CD4-positive, alpha-beta memory T cell (primary cell): Measurements from ENCODE around the gene TBX6. TPM values are rescaled to one million over a fixed set of nuclear protein-coding genes. Genes with fewer than 3 reads are reported as not detected.

ENCODE experiments used
- CTCF ChIA-PET: fragments of 350-600 bp; sonication (Branson Sonifier 250); formaldehyde crosslinking; loops from one replicate; lab custom pipeline; 2021; ENCODE audit warnings: inconsistent platforms; ENCODE audit not compliant: partially characterized antibody; lab: Charles Lee
- POLR2A ChIA-PET: fragments of 350-600 bp; sonication (Branson Sonifier 250); formaldehyde crosslinking; loops from one replicate; lab custom pipeline; 2021; ENCODE audit not compliant: partially characterized antibody; lab: Charles Lee
- DNase-seq, 5 donors: peaks; one replicate each; pipeline versions ENCODE4 v3.0.0 to v3.0.0-alpha.2; 2020 to 2022; ENCODE audit warnings: mixed read lengths in 1 of 5
- H3K27ac ChIP-seq: one replicate; pipeline ENCODE4 v1.7.0; 2013; ENCODE audit warnings: low read depth, low read length
- H3K27me3 ChIP-seq: 2 replicates; pipeline ENCODE4 v1.7.0; 2013; ENCODE audit warnings: mild to moderate bottlenecking, low read length, moderate library complexity; ENCODE audit not compliant: insufficient read depth
- H3K36me3 ChIP-seq: 2 replicates; pipeline ENCODE4 v1.7.0; 2013; ENCODE audit warnings: mild to moderate bottlenecking, low read length, moderate library complexity; ENCODE audit not compliant: insufficient read depth
- H3K4me1 ChIP-seq: 2 replicates; pipeline ENCODE4 v1.7.0; 2013; ENCODE audit warnings: mild to moderate bottlenecking, low read length, moderate library complexity; ENCODE audit not compliant: insufficient read depth
- H3K4me3 ChIP-seq, 2 donors: one replicate each; pipeline ENCODE4 v1.7.0; 2013; ENCODE audit warnings: low read length in 2 of 2, mild to moderate bottlenecking in 1 of 2
- H3K9me3 ChIP-seq, 2 donors: one replicate each; pipeline ENCODE4 v1.7.0; 2013; ENCODE audit warnings: low read length in 2 of 2, control low read depth in 1 of 2; ENCODE audit not compliant: control insufficient read depth in 1 of 2
- H3K27ac Mint-ChIP-seq, 7 donors: one replicate each; pipeline ENCODE4 v1.8.0; 2020 to 2021; ENCODE audit warnings: mixed read lengths in 7 of 7, mild to moderate bottlenecking in 6 of 7, inconsistent platforms in 3 of 7, moderate library complexity in 3 of 7
- H3K27me3 Mint-ChIP-seq, 2 donors: one replicate each; pipeline ENCODE4 v1.8.0; 2020 to 2021; ENCODE audit warnings: mixed read lengths in 2 of 2
- H3K36me3 Mint-ChIP-seq, 2 donors: one replicate each; pipeline ENCODE4 v1.8.0; 2020 to 2021; ENCODE audit warnings: mixed read lengths in 2 of 2, inconsistent platforms in 1 of 2, mild to moderate bottlenecking in 1 of 2
- H3K4me1 Mint-ChIP-seq, 4 donors: one replicate each; pipeline ENCODE4 v1.8.0; 2020 to 2021; ENCODE audit warnings: mixed read lengths in 4 of 4, mild to moderate bottlenecking in 1 of 4
- H3K4me3 Mint-ChIP-seq, 8 donors: one replicate each; pipeline ENCODE4 v1.8.0; 2020 to 2021; ENCODE audit warnings: mixed read lengths in 8 of 8, mild to moderate bottlenecking in 7 of 8, moderate library complexity in 6 of 8, inconsistent platforms in 3 of 8
- H3K9me3 Mint-ChIP-seq, 8 donors: one replicate each; pipeline ENCODE4 v1.8.0; 2020 to 2021; ENCODE audit warnings: mixed read lengths in 8 of 8, mild to moderate bottlenecking in 5 of 8, inconsistent platforms in 3 of 8, moderate library complexity in 1 of 8
- intact Hi-C: fragments of 100-400 bp; cut with micrococcal nuclease; formaldehyde crosslinking; loops from one replicate; pipeline ENCODE4 v1.15.1; 2023
- polyA plus RNA-seq, 2 donors: library from polyadenylated mRNA; unstranded; fragments of 300-500 nt; fragmentation: Illumina TruSeq; gene quantifications; one replicate each; pipeline ENCODE4 v1.2.3, GENCODE V29; 2021
- total RNA-seq, 2 experiments: library from RNA; stranded (reverse); gene quantifications; one replicate each; pipeline ENCODE4 v1.2.3, GENCODE V29; 2021

The TBX6 gene
- total and polyA plus RNA-seq, 4 experiments from 2014 or later = 0.36 to 1.4 (median 1.3) TPM; not detected in 1

DNA sequence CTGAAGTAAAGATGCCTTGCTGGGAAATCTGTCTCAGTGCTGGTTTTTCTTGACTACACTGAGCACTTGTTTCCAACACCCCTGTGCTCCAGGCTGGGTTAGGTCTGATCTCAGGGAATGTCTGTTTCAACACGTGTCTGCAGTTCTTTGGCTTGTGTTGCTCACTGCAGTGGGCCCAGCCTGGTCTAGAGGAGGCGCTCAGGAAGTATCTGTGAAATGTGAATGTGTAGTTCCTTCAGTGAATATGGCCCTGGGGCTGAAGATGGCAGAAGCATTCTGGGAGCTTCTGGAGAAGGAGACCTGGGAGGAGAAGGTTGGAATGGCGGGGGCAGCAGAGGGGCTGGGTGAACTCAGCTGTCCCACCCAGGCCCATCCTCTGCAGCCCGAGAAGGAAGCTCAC lies 12.4 kb upstream of the TBX6 start:
- peaks cover 0 to 1% (median 0%) of the 10 kb centered on the region in 4 donors for H3K4me1 Mint-ChIP-seq
- H3K4me3 Mint-ChIP-seq = no peak overlapping the region
- ChIA-PET POLR2A (interaction anchor here (1.2 to 4.2 kb wide), 2 partner anchors 12 to 39 kb away, joined by 3 to 23 read pairs; partner anchors contain the start of genes ALDOA and TBX6), CTCF (interaction anchor here (0.6 to 3.0 kb wide), 3 partner anchors 12 to 15 kb away, joined by 3 to 20 read pairs (median 4); partner anchors contain the start of gene TBX6)
- no peaks in the 10 kb centered on the region for H3K9me3 ChIP-seq
- no peaks in the 10 kb centered on the region for H3K4me1 ChIP-seq
- H3K27me3 ChIP-seq = no peaks in the 10 kb centered on the region
- no peak overlapping the region for H3K4me3 ChIP-seq
- peaks cover 0 to 4% (median 1%) of the 10 kb centered on the region in 8 donors for H3K9me3 Mint-ChIP-seq
- DNase-seq = no peak
- H3K27ac Mint-ChIP-seq = peak overlapping the region in 4 of 7 donors; percentile 10 to 63 (median 40)
- no peaks in the 10 kb centered on the region for H3K27me3 Mint-ChIP-seq
- no peak overlapping the region for H3K27ac ChIP-seq
- intact Hi-C loops = no loop called here
- peaks cover 5% of the 10 kb centered on the region for H3K36me3 ChIP-seq
- peaks cover 17 to 28% of the 10 kb centered on the region in 2 donors for H3K36me3 Mint-ChIP-seq

GRCh38 chr16:30096862-30097563 lies 5.3 kb upstream of the TBX6 start:
- peaks cover 39% of the 10 kb centered on the region for H3K4me1 ChIP-seq
- H3K4me3 ChIP-seq = peak overlapping the region in 1 of 2 donors; percentile 59
- H3K9me3 Mint-ChIP-seq = peaks cover 0 to 31% (median 25%) of the 10 kb centered on the region in 8 donors
- no peaks in the 10 kb centered on the region for H3K27me3 ChIP-seq
- intact Hi-C loops = loop anchor here (1.0 to 2.0 kb wide), 2 partner anchors 26 to 32 kb away; partner anchors contain the start of genes ALDOA and MAPK3
- H3K4me1 Mint-ChIP-seq = peaks cover 20 to 40% (median 30%) of the 10 kb centered on the region in 4 donors
- peak overlapping the region; percentile 90 to 97 (median 93) for H3K27ac Mint-ChIP-seq
- H3K27ac ChIP-seq = peak overlapping the region; percentile 63
- peak in 3 of 5 donors; percentile 31 to 40 (median 35) for DNase-seq
- peaks cover 13% of the 10 kb centered on the region for H3K36me3 ChIP-seq
- peaks cover 35 to 43% of the 10 kb centered on the region in 2 donors for H3K36me3 Mint-ChIP-seq
- peaks cover 16 to 20% of the 10 kb centered on the region in 2 donors for H3K9me3 ChIP-seq
- H3K27me3 Mint-ChIP-seq = no peaks in the 10 kb centered on the region
- ChIA-PET CTCF (no interaction called here), POLR2A (interaction anchor here (1.0 to 13.6 kb wide), 8 partner anchors 17 to 333 kb away, joined by 3 to 404 read pairs (median 6); partner anchors contain the start of genes ALDOA, CORO1A, DCTPP1 and GDPD3)
- peak overlapping the region; percentile 57 to 89 (median 79) for H3K4me3 Mint-ChIP-seq

DNA sequence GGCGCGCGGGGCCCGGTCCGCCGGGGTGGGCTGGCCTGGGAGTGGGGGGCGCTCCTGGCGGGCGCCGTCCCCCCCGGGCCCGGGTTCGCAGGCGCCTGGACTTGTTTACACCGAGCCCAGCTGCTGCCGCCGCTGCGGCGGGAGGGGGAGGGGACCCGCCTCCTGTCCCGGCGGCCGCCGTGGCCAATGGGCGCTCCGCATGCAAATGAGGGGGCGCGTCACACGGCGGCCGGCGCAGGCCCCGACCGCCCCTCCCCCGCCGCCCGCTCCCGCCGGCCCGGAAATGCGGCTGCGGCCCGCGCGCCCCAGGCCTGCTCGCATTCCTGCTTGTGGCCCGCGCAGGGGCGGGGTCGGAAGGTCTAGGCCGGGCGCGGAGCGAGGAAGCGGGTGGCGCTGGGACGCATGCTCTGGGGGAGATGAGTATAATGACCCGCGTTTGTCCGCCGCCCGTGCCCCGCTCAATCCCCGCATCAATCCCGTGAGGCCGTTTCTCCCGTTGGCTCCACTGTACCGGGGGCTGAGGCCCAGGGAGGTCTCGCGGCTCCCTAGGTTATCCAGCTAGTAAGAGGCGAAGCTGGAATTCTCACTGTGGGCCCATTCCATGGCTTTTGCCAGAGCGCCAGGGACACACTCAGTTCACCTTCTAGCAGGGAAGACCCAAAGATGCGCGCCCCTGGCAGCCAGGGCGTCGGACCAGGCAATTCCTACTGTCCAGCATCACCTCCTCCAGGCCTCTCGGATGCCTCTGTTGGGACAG lies 4.6 kb upstream of the TBX6 start, which contains the start of gene YPEL3:
Gene YPEL3 (minus strand): TSS at position 109 of the 757 bp plus-strand sequence. CDS start 731 bp downstream, outside the sequence.
- Mint-ChIP-seq H3K27ac (peak within 1 kb of the TSS; percentile 90 to 97 (median 93)), H3K4me3 (peak within 1 kb of the TSS; percentile 87 to 90 (median 89)), H3K4me1 (peaks cover 22 to 46% (median 34%) of the 10 kb centered on the region in 4 donors), H3K27me3 (no peaks in the 10 kb centered on the region), H3K9me3 (peaks cover 0 to 31% (median 25%) of the 10 kb centered on the region in 8 donors), H3K36me3 (peaks cover 35 to 44% of the 10 kb centered on the region in 2 donors)
- no peaks in the 10 kb centered on the region for H3K27me3 ChIP-seq
- ChIA-PET CTCF (no interaction called here), POLR2A (interaction anchor here (1.0 to 13.6 kb wide), 10 partner anchors 17 to 334 kb away, joined by 3 to 404 read pairs (median 4); partner anchors contain the start of genes ALDOA, CORO1A, DCTPP1 and GDPD3)
- H3K4me1 ChIP-seq = peaks cover 45% of the 10 kb centered on the region
- H3K9me3 ChIP-seq = peaks cover 16 to 20% of the 10 kb centered on the region in 2 donors
- peak; percentile 87 to 90 (median 89) for DNase-seq
- H3K36me3 ChIP-seq = peaks cover 13% of the 10 kb centered on the region
- intact Hi-C loops = loop anchor here (1.0 to 2.0 kb wide), 2 partner anchors 27 to 31 kb away; partner anchors contain the start of genes ALDOA and MAPK3
- peak within 1 kb of the TSS; percentile 63 for H3K27ac ChIP-seq
- peak within 1 kb of the TSS; percentile 91 to 93 for H3K4me3 ChIP-seq

- Mint-ChIP-seq H3K27ac (peak overlapping the region; percentile 83 to 96 (median 92)), H3K27me3 (no peaks in the 10 kb centered on the region), H3K4me1 (peaks cover 22 to 47% (median 35%) of the 10 kb centered on the region in 4 donors), H3K9me3 (peaks cover 0 to 31% (median 25%) of the 10 kb centered on the region in 8 donors), H3K4me3 (peak overlapping the region; percentile 87 to 90 (median 89)), H3K36me3 (peaks cover 35 to 44% of the 10 kb centered on the region in 2 donors)
- CTCF ChIA-PET = interaction anchor here (5.4 kb wide), 1 partner anchor 90 kb away, joined by 59 read pairs; the partner anchor contains the start of gene CORO1A
- intact Hi-C loops = loop anchor here (1.0 to 2.0 kb wide), 2 partner anchors 27 to 30 kb away; partner anchors contain the start of genes ALDOA and MAPK3
- H3K27me3 ChIP-seq = no peaks in the 10 kb centered on the region
- H3K4me3 ChIP-seq = peak overlapping the region; percentile 91 to 93
- H3K9me3 ChIP-seq = peaks cover 16 to 20% of the 10 kb centered on the region in 2 donors
- peak overlapping the region; percentile 62 for H3K27ac ChIP-seq
- peaks cover 54% of the 10 kb centered on the region for H3K4me1 ChIP-seq
- POLR2A ChIA-PET = interaction anchor here (0.9 to 13.6 kb wide), 12 partner anchors 18 to 563 kb away, joined by 3 to 404 read pairs (median 4); partner anchors contain the start of genes ALDOA, CORO1A, DCTPP1 and FBRS
- H3K36me3 ChIP-seq = peaks cover 13% of the 10 kb centered on the region
- no peak for DNase-seq
These were observed 3.7 kb upstream of the TBX6 start for GRCh38 chr16:30095166-30096078.

GRCh38 chr16:30094541-30095165 lies 2.9 kb upstream of the TBX6 start:
- H3K4me3 Mint-ChIP-seq = peak overlapping the region; percentile 87 to 90 (median 89)
- POLR2A ChIA-PET = interaction anchor here (0.9 to 13.6 kb wide), 9 partner anchors 19 to 564 kb away, joined by 3 to 404 read pairs (median 7); partner anchors contain the start of genes ALDOA, CORO1A, FBRS and GDPD3
- peak overlapping the region; percentile 62 for H3K27ac ChIP-seq
- peaks cover 35 to 44% of the 10 kb centered on the region in 2 donors for H3K36me3 Mint-ChIP-seq
- no peaks in the 10 kb centered on the region for H3K27me3 ChIP-seq
- peaks cover 0 to 31% (median 24%) of the 10 kb centered on the region in 8 donors for H3K9me3 Mint-ChIP-seq
- H3K4me1 ChIP-seq = peaks cover 60% of the 10 kb centered on the region
- peak overlapping the region; percentile 91 to 93 for H3K4me3 ChIP-seq
- no peak for DNase-seq
- H3K36me3 ChIP-seq = peaks cover 13% of the 10 kb centered on the region
- CTCF ChIA-PET = interaction anchor here (2.1 to 6.3 kb wide), 5 partner anchors 8 to 91 kb away, joined by 7 to 60 read pairs (median 48); partner anchors contain the start of genes ALDOA, CORO1A and PPP4C
- H3K4me1 Mint-ChIP-seq = peaks cover 28 to 55% (median 42%) of the 10 kb centered on the region in 4 donors
- peaks cover 16 to 20% of the 10 kb centered on the region in 2 donors for H3K9me3 ChIP-seq
- H3K27me3 Mint-ChIP-seq = no peaks in the 10 kb centered on the region
- intact Hi-C loops = no loop called here
- peak overlapping the region; percentile 83 to 96 (median 91) for H3K27ac Mint-ChIP-seq
